ENCODE results near the gene TMEM82. TPM values are rescaled to one million over a fixed set of nuclear protein-coding genes. Genes with fewer than 3 reads are reported as not detected.

The TMEM82 gene
- total RNA-seq: 1 to 10 TPM in 1 of 2 donors, under 1 TPM in 1; 0.46 to 3.2 TPM
- 0.36 TPM for polyA plus RNA-seq (2013, experiment 1 of 2)
- not detected for polyA plus RNA-seq (2013, experiment 2 of 2)
- long read RNA-seq, experiment 1, partial matches to known transcripts: 3 of 3 reads
- long read RNA-seq, experiment 1, other reads (novel, unspliced or antisense): 0 of 3 reads
- long read RNA-seq, experiment 2, transcript TMEM82-201 (6 exons, 1,520 nt): major isoform, 7 of 7 reads
- long read RNA-seq, experiment 2, partial matches to known transcripts: 0 of 7 reads
- long read RNA-seq, experiment 2, other reads (novel, unspliced or antisense): 0 of 7 reads
- long read RNA-seq, experiment 3, transcript TMEM82-201 (6 exons, 1,520 nt): major isoform, 6 of 6 reads
- long read RNA-seq, experiment 3, partial matches to known transcripts: 0 of 6 reads
- long read RNA-seq, experiment 3, other reads (novel, unspliced or antisense): 0 of 6 reads
- long read RNA-seq, experiment 4, transcript TMEM82-201 (6 exons, 1,520 nt): major isoform, 12 of 13 reads
- long read RNA-seq, experiment 4, partial matches to known transcripts: 0 of 13 reads
- long read RNA-seq, experiment 4, other reads (novel, unspliced or antisense): 1 of 13 reads

DNA sequence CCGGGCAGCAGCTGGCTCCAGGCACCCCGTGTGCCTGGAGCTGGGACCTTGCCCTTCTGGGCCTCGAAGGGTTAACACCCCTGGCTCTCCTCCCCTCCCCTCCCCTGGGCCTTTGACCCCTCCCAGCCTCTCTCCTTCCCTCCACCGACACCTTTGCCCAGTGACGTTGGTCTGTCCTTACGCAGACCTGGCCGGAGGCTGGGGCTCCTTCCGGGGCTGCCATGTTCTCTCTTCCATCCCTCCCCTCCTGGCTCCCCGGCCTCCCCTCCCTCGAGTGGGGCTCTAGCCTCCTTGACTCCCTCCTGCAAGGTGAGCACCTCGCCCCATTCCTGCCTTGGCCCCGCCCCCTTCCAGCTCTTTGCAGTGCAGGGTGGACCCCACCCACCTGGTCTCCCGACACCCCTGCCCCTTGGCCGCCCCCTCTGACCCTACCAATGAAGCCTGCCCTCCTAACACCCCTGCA, at the start of gene TMEM82:
TSS of gene TMEM82 (plus strand) at position 161 of the 463 bp plus-strand sequence. CDS start at position 222, 61 bp downstream.
- Histone ChIP-seq H3K27ac (ENCODE audit: low read depth, low read length) (no peak within 1 kb of the TSS), H3K4me3 (ENCODE audit: low read length) (no peak within 1 kb of the TSS), H3K9me3 (ENCODE audit: control insufficient read depth, low read length) (no peaks in the 10 kb centered on the region), H3K9ac (ENCODE audit: extremely low read depth, low read length, poor library complexity, severe bottlenecking) (no peak within 1 kb of the TSS), H3K4me1 (ENCODE audit: control insufficient read depth, insufficient read depth, low read length) (no peaks in the 10 kb centered on the region), H3K27me3 (ENCODE audit: control insufficient read depth, insufficient read depth, low read length, poor library complexity, severe bottlenecking) (no peaks in the 10 kb centered on the region), H3K36me3 (ENCODE audit: control insufficient read depth, insufficient read depth, low read length) (no peaks in the 10 kb centered on the region)
- H3K9me3 Mint-ChIP-seq: no peaks in the 10 kb centered on the region
- no peaks in the 10 kb centered on the region for H3K36me3 Mint-ChIP-seq (ENCODE audit: low read depth)
- peak; percentile 78 for DNase-seq
- H3K4me3 Mint-ChIP-seq: no peak within 1 kb of the TSS
- peak within 1 kb of the TSS; percentile 77 for H3K27ac Mint-ChIP-seq
- 55 to 67% methylated on average over 8 to 14 of the region's 14 CpGs for WGBS, 2 experiments (ENCODE audit: insufficient coverage in 1 of 2, insufficient read length in 1 of 2)
- no peaks in the 10 kb centered on the region for H3K27me3 Mint-ChIP-seq (ENCODE audit: insufficient read depth)
- peaks cover 9% of the 10 kb centered on the region for H3K4me1 Mint-ChIP-seq
- TF ChIP-seq, protein P1, sequence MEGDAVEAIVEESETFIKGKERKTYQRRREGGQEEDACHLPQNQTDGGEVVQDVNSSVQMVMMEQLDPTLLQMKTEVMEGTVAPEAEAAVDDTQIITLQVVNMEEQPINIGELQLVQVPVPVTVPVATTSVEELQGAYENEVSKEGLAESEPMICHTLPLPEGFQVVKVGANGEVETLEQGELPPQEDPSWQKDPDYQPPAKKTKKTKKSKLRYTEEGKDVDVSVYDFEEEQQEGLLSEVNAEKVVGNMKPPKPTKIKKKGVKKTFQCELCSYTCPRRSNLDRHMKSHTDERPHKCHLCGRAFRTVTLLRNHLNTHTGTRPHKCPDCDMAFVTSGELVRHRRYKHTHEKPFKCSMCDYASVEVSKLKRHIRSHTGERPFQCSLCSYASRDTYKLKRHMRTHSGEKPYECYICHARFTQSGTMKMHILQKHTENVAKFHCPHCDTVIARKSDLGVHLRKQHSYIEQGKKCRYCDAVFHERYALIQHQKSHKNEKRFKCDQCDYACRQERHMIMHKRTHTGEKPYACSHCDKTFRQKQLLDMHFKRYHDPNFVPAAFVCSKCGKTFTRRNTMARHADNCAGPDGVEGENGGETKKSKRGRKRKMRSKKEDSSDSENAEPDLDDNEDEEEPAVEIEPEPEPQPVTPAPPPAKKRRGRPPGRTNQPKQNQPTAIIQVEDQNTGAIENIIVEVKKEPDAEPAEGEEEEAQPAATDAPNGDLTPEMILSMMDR (conservative IDR thresholded peaks at IDR 0.05): no peak

DNA sequence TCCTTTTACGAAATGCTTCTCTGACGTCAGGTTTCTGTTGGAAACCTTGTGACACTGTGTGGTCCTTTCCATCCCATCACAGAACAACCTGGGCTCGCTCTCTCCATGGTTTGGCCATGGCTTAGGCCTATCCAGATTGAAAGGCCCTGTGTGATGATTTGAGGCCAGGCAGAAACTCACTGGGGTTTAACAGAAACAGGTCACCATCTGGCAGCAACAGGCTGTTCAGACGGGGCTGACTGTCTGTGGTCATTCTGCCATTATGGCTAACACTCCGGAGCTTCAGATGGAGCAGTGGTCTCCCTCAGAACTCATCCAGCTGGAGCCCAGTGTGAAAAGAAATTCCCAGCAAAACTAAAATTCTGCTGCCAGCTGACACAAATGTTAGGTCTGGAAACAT, 48.9 kb upstream of the TMEM82 start:
- DNase-seq: no peak
- Histone ChIP-seq H3K27ac (ENCODE audit: low read depth, low read length) (no peak overlapping the region), H3K9ac (ENCODE audit: extremely low read depth, low read length, poor library complexity, severe bottlenecking) (no peak overlapping the region), H3K36me3 (ENCODE audit: control insufficient read depth, insufficient read depth, low read length) (peaks cover 14% of the 10 kb centered on the region), H3K27me3 (ENCODE audit: control insufficient read depth, insufficient read depth, low read length, poor library complexity, severe bottlenecking) (no peaks in the 10 kb centered on the region), H3K4me3 (ENCODE audit: low read length) (no peak overlapping the region), H3K4me1 (ENCODE audit: control insufficient read depth, insufficient read depth, low read length) (no peaks in the 10 kb centered on the region), H3K9me3 (ENCODE audit: control insufficient read depth, low read length) (no peaks in the 10 kb centered on the region)
- H3K4me1 Mint-ChIP-seq: peaks cover 2% of the 10 kb centered on the region
- no peak overlapping the region for H3K4me3 Mint-ChIP-seq
- TF ChIP-seq, protein P1 (conservative IDR thresholded peaks at IDR 0.05): no peak
- H3K9me3 Mint-ChIP-seq: no peaks in the 10 kb centered on the region
- H3K36me3 Mint-ChIP-seq (ENCODE audit: low read depth): peaks cover 22% of the 10 kb centered on the region
- no peak overlapping the region for H3K27ac Mint-ChIP-seq
- H3K27me3 Mint-ChIP-seq (ENCODE audit: insufficient read depth): no peaks in the 10 kb centered on the region
- 93 to 96% methylated on average over 5 of the region's 5 CpGs for WGBS, 2 experiments (ENCODE audit: insufficient coverage in 1 of 2, insufficient read length in 1 of 2)

DNA sequence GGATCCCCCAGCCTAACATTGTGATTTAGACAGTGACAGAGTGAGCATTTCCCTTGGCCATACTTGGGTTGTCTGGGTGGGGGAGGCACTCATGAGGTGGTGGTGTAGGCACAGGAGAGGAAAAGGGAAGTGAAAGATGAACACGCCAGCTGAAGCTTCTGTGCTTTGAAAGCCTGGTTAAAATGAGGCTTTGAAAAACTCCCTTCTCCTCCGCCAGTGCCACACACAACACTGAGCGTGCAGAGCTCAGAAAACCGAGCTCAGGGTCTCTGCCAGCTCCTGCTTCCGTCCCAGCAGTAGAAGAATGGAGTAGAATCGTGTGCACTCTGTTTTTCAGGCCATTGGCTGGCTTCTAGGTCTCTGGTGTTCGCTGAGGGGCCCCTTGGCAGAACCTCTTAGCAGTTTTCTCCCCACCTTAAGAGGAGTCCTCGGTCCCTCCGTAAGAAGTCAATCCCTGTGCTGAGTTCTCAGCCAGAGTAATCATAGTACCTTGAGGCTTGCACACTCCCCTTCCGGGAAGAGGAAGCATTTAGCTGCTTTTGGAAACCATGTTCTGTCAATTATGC, 45.3 kb upstream of the TMEM82 start:
- H3K4me1 Mint-ChIP-seq: peaks cover 2% of the 10 kb centered on the region
- no peak overlapping the region for H3K27ac Mint-ChIP-seq
- Histone ChIP-seq H3K4me1 (ENCODE audit: control insufficient read depth, insufficient read depth, low read length) (no peaks in the 10 kb centered on the region), H3K9me3 (ENCODE audit: control insufficient read depth, low read length) (no peaks in the 10 kb centered on the region), H3K36me3 (ENCODE audit: control insufficient read depth, insufficient read depth, low read length) (peaks cover 5% of the 10 kb centered on the region), H3K9ac (ENCODE audit: extremely low read depth, low read length, poor library complexity, severe bottlenecking) (no peak overlapping the region), H3K4me3 (ENCODE audit: low read length) (no peak overlapping the region), H3K27ac (ENCODE audit: low read depth, low read length) (no peak overlapping the region), H3K27me3 (ENCODE audit: control insufficient read depth, insufficient read depth, low read length, poor library complexity, severe bottlenecking) (no peaks in the 10 kb centered on the region)
- H3K4me3 Mint-ChIP-seq: no peak overlapping the region
- no peak for DNase-seq
- TF ChIP-seq, protein P1 (conservative IDR thresholded peaks at IDR 0.05): no peak
- no peaks in the 10 kb centered on the region for H3K27me3 Mint-ChIP-seq (ENCODE audit: insufficient read depth)
- 92 to 95% methylated on average over 8 to 10 of the region's 10 CpGs for WGBS, 2 experiments (ENCODE audit: insufficient coverage in 1 of 2, insufficient read length in 1 of 2)
- H3K36me3 Mint-ChIP-seq (ENCODE audit: low read depth): peaks cover 23% of the 10 kb centered on the region
- no peaks in the 10 kb centered on the region for H3K9me3 Mint-ChIP-seq

All from endodermal cell (in vitro differentiated cells).